Measurements from ENCODE around the gene PFDN5.
A peak's percentile ranks its signal among the peaks of the same experiment; 100 is the strongest.

Gene PFDN5

GRCh38 chr12:53268630-53269562 lies 26.4 kb upstream of the PFDN5 start:
- Histone ChIP-seq H3K4me3 (replicated peaks; ENCODE audit: insufficient read depth, low read length) (peak overlapping the region; percentile 92), H3K27me3 (ENCODE audit: insufficient read depth, poor library complexity, severe bottlenecking) (no peaks in the 10 kb centered on the region), H3K27ac (replicated peaks) (peak overlapping the region; percentile 82)
- DNase-seq (ENCODE audit: low read depth in 1 of 2, low spot score in 1 of 2): no peak
- TF ChIP-seq REST (IDR thresholded peaks at IDR 0.05; ENCODE audit: insufficient replicate concordance, low read depth) (no peak), CTCF (IDR thresholded peaks at IDR 0.05; ENCODE audit: insufficient read depth, low read length) (no peak), POLR2AphosphoS5 (IDR thresholded peaks at IDR 0.05; ENCODE audit: low read depth) (no peak), SPI1 (IDR thresholded peaks at IDR 0.05; ENCODE audit: borderline replicate concordance, low read depth) (no peak), GABPA (IDR thresholded peaks at IDR 0.05; ENCODE audit: low read depth) (no peak)

- no peaks in the 10 kb centered on the region for H3K27me3 ChIP-seq (ENCODE audit: insufficient read depth, poor library complexity, severe bottlenecking)
- DNase-seq (ENCODE audit: low read depth in 1 of 2, low spot score in 1 of 2): peak in 1 of 2 experiments; percentile 50
- no peak for TF ChIP-seq GABPA (IDR thresholded peaks at IDR 0.05; ENCODE audit: low read depth)
- TF ChIP-seq CTCF (IDR thresholded peaks at IDR 0.05; ENCODE audit: insufficient read depth, low read length): no peak
- TF ChIP-seq SPI1 (IDR thresholded peaks at IDR 0.05; ENCODE audit: borderline replicate concordance, low read depth): no peak
- TF ChIP-seq REST (IDR thresholded peaks at IDR 0.05; ENCODE audit: insufficient replicate concordance, low read depth): no peak
- no peak for TF ChIP-seq POLR2AphosphoS5 (IDR thresholded peaks at IDR 0.05; ENCODE audit: low read depth)
- no peak overlapping the region for H3K4me3 ChIP-seq (replicated peaks; ENCODE audit: insufficient read depth, low read length)
- H3K27ac ChIP-seq (replicated peaks): peak overlapping the region; percentile 55; the same call in 1 of the 2 replicates
These were observed 20.9 kb upstream of the PFDN5 start for GRCh38 chr12:53274445-53274844.

- DNase-seq (ENCODE audit: low read depth in 1 of 2, low spot score in 1 of 2): no peak
- no peak for TF ChIP-seq CTCF (IDR thresholded peaks at IDR 0.05; ENCODE audit: insufficient read depth, low read length)
- no peak for TF ChIP-seq SPI1 (IDR thresholded peaks at IDR 0.05; ENCODE audit: borderline replicate concordance, low read depth)
- TF ChIP-seq GABPA (IDR thresholded peaks at IDR 0.05; ENCODE audit: low read depth): no peak
- no peak for TF ChIP-seq REST (IDR thresholded peaks at IDR 0.05; ENCODE audit: insufficient replicate concordance, low read depth)
- TF ChIP-seq POLR2AphosphoS5 (IDR thresholded peaks at IDR 0.05; ENCODE audit: low read depth): no peak
- Histone ChIP-seq H3K4me3 (replicated peaks; ENCODE audit: insufficient read depth, low read length) (no peak overlapping the region), H3K27me3 (ENCODE audit: insufficient read depth, poor library complexity, severe bottlenecking) (no peaks in the 10 kb centered on the region), H3K27ac (replicated peaks) (no peak overlapping the region)
These were observed 18.8 kb upstream of the PFDN5 start for GRCh38 chr12:53276511-53276910.

All from HL-60 (cell line).